NT2/D1 (cell line): ENCODE data around the gene SH3BGR.

ENCODE experiments used
- SUZ12 ChIP-seq: IDR thresholded peaks from 2 replicates; pipeline ENCODE4 v1.6.1; 2011; ENCODE audit not compliant: insufficient read length, insufficient read depth; ENCODE audit errors: extremely low read depth
- YY1 ChIP-seq: IDR thresholded peaks from 2 replicates; pipeline ENCODE4 v1.6.1; 2011; ENCODE audit not compliant: insufficient read length, insufficient read depth

DNA sequence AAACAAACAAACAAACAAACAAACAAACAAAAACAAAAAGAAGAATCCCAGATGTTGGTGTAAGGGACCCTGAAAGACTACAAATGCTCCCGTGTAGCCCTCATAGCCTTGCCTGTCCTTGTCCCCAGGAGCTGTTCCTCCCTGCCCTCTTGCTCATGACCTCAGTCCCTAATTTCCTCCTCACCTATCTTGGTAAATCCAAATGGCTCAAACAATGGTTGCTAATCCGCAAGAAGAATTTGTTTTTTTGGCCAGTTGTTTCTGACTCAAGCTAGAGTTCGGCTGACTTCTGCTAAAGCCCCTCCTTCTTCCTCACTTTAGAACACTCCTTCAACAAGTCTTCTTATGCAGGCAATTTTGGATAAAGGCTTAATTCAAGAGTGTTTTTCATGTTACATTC, 21.8 kb upstream of the SH3BGR start:
- TF ChIP-seq YY1 (no peak), SUZ12 (no peak)
